Right kidney (tissue), 1 donor: ENCODE results near the gene TBC1D10A.
"Not testable (repeated sequence)": the region's sequence is repeated elsewhere in the genome, so short reads cannot be mapped to it uniquely, and the experiment has no call there.

Source experiments
- DNase-seq: peaks from one replicate; pipeline ENCODE4 v3.0.0-alpha.2; 2016

Gene TBC1D10A

DNA sequence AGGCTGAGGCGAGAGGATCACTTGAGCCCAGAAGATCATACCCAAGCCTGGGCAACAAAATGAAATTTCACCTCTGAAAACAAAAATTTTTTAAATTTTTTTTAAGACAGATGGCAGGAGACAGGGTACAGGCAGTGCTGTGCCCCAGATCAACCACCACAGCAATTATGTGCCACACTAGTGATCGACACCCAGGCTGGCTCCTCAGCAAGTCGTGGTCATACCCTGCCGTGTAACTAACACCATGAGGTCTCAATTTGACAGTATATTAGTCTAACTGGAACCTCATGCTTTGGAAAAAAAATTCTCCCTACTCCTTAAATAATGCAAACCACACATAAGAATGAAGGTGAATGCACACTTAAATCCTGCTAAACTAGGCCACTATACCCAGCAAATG lies 21.7 kb upstream of the TBC1D10A start:
- DNase-seq: no peak

DNA sequence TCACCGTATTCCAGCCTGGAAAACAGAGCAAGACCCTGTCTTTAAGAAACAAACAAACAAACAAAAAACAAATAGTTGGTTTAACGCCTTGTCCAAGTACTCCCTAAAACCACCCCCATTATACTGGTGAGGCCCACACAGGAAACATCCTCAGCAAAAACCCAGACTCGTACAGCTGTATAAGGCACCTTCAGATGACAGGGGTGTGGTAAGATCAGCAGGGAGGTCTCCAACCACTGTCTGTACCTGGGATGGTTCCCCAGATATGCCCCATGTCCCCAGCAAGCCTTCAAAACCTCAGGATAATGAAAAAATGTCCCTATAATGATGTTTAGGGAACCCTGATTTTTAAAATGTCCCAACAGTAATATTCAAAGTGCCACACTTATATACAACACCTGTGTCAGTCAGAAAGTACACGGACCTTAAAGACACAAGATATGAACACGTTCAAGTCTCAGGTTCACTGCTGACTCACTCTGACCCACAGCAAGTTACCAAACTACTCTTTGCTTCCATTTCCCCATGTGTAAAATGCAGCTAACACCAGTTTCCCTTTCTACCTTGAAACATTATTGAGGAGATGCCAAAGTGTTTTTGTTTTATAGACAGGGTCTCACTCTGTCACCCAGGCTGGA lies 20.6 kb upstream of the TBC1D10A start:
- no peak for DNase-seq

DNA sequence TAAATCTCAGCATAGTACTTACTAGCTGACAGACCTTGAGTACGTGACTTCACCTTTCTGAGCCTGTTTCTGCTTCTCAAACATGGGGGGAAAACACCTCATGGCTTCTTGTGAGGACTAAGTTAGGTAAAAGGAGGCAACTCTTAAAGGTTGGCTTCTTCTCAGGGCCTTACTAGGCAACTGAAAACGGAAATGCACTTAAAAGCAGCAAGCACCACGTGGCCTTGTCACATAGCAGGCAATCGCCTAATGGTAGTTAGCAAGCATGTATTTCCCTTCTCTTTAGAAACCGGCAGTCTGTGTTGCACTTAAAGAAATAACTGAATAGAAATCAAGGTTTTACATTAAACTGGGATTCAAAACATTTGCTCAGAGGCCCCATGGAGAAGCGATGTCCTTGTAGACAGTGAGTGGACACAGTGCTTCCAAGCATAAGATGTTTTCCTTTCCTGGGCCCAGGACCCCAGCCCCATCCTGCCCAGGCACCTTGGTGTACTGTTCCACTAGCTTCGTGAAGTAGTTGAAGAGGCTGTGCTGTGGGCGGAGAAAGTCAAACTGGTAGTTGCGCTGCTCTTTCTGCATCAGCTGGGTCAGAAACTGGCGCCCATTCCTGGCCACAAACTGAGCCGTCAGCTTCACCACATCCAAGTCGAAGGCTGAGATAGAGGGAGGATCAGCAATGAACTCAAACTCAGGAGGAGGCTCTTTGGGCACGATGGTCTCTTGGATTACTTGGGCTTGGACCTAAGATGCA lies 17.9 kb upstream of the TBC1D10A start:
- no peak for DNase-seq

DNA sequence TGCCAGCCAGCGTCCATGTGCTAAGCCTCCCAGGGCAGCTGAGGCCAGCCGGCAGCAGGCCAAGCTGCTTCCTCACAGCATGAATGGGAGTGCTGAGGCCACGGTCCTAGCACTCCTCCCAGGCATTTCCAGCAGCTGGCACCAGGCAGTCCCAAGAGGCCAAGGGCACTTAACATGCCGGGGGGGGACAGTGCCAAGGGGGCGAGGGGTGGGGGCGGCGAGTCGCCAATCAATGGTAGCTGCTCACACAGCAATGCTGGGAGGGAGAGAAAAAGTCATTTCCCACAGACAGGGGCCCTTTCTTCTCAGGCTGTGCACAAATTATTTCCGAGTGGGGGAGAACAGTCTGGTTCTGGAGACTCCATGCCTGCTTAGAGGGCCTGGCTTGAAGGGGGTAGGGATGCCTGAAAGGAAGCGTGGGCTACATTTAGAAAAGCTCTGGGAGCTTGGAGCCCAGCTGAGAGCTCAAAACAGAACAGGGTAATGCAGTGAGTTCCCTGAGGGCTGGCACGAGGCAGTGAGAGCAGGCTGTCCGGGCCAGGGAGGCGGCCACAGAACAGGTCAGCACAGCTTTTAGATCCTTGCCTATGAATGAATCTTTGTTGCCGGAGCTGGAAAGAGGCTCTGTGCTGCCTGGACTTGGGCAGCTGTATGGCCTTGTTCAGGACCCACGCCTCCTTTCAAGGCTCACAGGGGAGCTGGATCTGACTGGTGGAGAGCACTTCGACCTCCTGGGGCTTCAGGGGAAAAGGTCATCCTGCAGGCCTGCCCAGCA lies 14.4 kb upstream of the TBC1D10A start:
- DNase-seq: no peak

DNA sequence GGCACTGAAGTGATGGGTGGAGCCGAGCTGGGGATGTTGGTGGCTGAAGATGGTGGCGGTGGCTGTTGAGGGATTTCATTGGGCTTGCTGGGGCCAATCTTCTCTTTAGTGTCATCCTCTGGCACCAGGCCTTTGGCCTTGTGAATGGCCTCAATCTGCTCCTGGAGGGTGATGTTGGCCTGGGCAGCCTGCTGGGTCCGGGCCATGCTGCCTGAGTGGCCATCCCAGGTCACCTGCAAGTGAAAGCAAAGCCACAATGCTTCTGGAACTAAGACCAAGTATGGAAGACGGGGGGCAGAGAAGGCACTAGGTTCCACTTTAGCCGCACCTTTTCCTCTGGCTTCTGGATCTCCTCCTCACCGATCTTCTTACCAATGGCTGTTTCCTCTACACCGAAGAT lies 12.1 kb upstream of the TBC1D10A start:
- DNase-seq: no peak

DNA sequence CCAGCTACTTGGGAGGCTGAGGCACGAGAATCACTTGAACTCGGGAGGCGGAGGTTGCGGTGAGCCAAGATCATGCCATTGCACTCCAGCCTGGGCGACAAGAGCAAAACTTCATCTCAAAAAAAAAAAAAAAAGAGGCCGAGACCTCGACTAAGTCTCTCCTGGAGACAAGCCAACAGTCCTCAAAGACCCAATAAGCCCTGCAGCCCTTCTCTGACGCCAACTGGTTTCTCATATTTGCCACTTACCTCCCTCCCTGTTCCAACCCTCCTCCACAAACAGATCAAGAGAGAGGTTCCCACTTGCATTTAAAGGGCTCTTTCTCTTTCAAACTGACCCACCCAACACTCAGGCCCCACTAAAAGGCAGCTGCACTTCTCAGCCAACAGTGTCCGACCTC lies 11.6 kb upstream of the TBC1D10A start:
- not testable (repeated sequence) for DNase-seq

DNA sequence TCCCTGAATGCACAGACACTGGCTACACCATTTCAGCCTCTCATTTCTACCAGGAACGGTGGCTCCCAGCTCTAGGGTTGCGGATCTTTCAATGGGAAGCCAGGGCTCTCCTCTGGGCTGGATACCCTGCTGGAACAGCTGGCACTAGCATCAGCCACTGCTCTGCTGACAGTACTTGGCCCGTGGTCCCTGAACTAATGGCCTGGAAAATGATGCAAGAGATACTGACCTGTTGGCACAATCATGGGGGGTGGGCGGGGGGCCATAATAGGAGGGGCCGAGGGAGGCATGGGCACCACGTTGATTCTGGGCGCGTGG lies 10.7 kb upstream of the TBC1D10A start:
- no peak for DNase-seq

DNA sequence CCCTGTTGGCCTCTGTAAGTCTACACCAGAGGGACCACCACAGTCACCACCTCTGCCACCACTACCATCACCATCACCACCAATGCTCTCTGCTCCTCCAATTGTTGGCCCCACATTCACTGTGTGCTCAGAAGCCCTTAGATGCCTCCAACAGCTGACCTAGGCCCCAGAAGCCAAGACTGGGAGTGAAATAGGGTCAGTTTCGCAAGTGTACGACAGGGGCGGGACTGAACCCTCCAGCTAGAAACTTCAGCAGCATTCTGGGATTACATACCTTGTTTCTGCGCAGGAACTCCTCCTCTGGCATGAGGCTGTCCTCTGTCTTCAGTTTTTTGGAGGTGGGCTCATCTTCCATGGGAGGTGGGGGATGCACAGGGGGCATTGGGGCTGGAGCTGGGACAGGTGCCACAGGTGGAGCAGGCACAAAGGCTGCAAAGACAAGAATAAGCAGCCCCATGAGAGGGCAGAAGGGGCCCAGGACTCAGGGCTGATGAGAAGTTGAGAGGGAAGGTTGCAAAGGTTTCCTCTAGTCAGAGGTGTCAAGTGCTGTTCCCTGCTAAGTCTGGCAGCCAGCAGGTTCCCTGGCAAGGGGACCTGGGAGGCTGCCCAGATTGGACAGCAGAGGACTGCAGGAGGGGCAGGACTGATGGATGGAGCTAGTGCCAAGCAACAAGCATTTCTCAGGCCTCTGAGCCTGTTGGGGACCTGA lies 10.2 kb upstream of the TBC1D10A start:
- no peak for DNase-seq

DNA sequence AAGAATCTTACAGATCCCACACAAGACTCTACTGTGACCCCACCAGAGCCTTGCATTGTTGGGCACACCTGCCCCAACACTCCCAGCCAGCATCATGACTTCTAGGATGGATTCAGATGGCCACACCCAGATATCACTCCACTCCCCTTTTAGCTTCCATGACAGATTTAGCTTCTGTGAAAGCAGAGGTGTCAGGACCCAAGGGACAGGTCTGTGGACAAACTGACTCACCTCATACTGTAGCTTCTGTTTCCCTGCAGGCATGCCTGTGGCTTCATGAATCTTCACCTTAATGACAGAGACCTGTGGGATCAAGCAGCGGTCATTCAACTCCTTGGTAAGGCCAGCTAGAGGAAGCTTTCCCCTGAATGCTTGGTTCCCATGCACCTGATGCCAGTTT lies 8.5 kb upstream of the TBC1D10A start:
- DNase-seq: no peak

DNA sequence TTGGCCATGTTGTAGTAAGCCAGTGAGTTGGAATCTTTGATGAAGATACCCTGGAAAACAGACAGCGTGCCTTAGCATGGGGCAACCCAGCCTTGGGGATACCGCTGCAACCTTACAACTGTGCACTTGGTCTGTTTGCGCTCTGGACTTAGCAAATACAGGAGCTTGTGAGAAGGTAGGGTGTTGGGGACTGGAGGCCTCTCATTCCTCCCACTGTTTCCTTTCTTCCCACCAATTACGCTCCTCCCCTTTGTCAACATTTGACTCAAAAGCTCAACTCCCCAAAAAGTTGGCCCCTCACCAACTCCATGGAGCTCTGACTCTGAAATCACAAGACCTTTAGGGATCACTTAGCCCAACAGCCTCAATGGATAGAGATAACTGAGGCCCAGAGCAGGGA lies 7.9 kb upstream of the TBC1D10A start:
- DNase-seq: no peak

DNA sequence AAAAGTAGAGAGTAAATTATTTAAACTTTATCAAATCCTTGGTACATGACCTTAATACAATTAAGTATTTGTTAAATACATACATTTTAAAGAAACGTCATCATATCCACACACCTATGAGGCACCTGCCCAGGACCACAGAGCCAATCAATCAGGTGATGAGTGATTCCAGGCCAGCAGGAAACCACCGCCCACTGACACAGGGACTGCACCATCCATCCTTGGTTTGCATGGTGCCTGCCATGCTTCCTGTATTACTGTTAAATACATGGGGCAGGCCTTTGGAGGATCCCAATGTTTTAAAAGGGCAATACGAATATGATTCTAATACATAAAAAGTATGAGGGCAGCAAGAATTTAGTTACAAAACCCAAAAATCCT lies 7.0 kb upstream of the TBC1D10A start:
- DNase-seq: no peak

DNA sequence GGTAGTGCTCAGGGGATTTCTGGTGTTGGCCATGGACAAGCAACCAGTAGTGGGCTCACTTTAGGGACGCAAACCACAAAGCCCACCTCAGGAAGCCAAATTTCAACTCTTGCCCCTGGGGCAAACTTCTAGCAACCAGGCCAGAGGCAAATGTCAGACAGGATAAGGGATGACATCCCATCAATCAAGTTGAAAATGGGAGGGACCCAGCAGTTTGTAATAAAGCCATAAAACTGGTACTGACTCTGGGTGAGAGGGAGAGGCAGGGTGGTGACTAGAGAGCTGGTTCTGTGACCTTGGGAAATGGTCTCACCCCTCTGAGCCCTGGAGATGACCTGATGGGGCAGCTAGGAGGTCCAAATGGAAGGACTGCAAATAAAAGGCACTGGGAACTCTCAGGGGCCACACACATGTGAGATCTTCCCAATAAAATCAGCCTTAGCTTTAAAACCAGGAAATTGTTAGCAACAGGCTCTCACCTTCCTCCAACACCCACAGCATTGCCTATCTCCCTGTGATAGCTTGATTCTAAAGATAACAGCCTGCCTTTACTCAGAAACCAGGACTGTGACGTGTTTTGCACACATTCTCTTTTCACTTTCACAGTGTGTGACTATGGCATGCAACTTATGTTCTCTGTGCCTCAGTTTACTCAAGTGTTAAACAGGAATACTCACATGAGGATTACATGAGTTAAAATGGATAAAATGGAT lies 6.4 kb upstream of the TBC1D10A start:
- no peak for DNase-seq

DNA sequence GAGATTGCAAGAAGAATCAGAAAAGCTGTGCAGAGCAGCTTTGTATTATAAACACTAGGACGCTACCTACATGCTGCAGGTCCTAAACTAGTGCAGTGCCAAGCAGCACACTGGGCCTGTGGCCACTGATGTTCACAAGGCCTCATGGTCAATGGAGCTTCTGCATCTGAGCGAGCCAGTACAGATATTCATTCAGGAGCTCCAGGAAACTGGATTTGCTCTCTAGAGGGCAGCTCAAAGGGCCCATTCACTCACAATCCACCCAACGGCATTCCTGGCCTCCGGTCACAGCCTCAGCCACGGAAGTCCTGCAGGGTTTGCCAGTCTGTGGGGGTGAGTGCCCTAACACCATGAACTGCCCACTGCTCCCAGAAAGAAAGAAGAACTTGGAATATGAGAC lies 5.8 kb upstream of the TBC1D10A start:
- DNase-seq: no peak

DNA sequence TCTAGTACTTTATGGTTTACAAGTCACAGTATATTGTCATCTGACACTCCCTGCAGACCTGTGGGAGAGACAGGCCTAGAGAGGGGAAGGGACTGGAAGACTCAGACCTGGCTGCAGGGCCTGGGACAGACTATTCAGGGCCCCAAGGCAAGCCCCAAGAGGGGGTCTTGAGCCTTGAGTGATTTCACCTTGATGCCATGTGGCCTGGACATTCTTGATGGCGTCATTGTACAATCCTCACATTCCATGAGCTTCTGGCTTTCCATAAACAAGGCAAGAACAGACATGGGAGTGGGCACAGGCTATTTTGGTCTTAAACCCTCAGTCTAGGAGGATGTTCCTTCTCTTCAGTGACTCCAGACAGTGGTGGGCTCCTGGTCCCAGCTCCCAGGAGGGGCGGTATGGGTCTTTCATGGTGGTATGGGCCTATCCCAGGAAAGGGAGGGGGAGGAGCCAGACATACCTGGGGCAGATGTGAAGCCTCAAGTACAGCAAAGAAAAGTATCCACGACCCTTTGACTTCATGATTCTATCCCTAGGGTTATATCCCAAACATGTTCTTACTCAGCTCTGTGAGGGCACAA lies 1.8 kb upstream of the TBC1D10A start:
- no peak for DNase-seq

DNA sequence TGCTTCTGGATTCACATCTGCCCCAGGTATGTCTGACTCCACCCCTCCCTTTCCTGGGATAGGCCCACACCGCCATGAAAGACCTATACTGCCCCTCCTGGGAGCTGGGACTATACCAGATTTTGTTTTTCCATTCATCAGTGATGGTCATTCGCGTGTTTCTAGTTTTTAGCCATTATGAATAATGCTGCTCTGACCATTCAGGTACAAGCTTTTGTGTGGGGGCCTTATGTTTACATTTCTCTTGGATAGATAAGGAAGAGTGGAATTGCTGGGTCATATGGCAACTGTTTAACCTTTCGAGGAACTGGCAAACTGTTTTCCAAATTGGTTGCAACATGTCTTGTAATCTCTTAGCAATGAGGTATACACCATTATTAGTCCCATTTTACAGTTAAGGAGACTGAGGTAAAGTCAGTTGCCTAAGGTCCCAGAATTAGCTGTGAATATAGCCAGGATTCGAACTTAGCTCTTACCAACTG lies 1.2 kb upstream of the TBC1D10A start:
- no peak for DNase-seq

DNA sequence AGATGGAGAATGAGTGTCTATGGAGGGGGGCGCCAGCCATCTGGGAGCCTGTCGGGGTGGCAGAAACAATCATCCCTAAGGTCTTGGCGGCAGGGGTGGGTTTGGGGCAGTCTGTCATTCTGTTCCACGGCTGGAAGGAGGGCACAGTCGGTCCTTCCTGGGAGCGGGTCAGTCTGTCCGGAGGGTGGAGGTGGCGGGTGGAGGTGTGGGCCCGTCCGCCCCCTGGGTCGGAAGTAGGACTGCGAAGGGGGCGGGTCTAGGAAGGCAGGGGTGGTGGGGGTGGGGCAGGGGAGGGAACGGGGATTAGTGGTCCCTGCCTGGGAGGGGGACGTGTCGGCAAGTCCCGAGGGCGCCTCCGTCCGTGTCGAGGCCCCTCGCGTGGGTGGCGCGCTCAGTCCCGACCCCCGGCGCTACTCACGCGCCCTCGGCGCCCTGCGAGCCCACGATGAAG lies 461 bp downstream of the TBC1D10A start:
- DNase-seq: no peak

DNA sequence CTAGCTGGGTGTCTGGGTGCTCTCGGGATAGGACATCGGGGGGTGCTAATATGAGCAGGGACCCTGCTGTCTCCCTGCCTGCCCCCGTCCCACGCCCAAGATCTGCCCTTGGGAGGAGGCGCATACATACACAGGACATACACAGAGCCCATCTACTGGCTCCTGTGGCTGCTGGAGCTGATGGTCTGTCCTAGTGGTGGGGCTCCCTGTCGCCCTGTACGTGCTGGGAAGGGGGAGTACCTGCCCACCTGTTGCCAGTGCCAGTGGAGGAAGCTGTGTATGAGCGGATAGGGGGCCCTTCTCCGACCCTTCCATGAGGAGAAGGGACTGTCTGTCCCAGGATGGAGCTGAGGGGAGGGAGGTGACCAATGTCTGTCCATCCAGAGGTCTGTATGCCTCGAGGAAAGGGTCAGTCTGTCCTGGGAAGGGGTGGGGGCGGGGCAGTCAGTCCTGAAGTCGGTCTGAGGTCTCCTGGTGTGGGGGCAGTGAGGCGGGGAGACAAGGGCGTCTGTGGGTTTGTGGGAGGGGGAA lies 952 bp downstream of the TBC1D10A start:
- DNase-seq: no peak

DNA sequence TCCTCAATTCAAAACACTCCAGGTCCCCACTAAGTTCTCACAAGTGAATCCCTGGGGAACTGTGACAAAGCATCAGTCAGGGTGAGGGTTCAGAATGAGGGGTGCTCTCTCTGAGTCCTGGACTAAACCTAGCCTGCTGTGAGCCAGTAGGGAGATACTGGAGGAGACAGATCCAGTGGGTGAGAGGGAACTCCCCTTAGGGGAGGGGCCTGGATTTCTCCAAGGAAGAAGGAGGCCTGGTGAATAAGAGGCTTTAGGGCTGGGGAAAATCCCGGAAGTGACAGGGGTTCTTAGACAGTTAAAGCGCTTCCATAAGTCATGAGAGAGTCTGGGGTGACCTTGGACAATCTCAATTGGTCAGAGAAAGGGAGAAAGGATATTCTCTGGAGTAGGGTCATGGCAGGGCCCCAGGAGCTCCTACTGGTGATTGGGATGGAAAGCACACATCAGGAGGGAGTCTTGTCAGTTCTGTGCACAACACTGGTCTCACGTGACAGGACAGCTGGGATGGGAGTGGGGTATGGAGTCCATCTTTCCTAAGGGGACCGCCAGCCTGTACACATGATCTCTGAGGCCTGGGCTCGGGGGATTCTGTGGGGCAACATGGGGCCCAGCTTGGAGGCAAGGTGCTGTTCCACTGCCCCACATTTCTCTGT lies 1.5 kb downstream of the TBC1D10A start:
- no peak for DNase-seq

DNA sequence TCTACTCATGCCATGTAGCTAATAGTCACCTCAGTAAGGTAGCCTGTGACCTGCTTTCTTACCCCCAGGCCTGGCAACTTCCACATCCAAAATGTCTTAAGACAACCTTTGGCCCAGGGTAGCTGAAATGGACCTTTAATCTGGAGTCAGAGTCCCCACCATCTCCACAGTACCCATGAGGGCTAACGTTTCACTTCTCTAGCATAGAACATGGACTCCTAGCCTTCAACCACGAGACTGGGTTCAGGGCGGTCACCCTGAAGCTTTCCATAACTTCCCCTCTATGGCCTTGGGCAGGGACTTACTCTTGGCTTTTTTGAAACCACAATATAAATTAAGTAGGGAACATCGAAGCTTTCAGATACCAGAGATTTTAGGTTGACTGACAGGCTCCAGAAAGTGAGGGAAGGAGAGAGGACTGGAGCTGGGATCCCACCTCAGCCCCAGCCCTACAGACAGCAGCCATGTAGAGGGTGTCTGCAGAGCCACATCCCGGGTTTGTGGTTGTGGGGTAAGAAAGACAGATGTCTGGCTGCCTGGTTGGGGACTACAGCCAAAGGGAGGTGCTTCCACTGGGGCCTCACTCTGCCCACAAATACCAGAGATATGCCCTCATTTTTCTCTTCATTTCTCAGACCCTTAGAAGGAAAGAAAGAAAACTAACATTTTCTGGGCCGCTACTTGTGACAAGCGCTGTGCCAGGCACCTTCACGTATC lies 2.6 kb downstream of the TBC1D10A start:
- DNase-seq: no peak

DNA sequence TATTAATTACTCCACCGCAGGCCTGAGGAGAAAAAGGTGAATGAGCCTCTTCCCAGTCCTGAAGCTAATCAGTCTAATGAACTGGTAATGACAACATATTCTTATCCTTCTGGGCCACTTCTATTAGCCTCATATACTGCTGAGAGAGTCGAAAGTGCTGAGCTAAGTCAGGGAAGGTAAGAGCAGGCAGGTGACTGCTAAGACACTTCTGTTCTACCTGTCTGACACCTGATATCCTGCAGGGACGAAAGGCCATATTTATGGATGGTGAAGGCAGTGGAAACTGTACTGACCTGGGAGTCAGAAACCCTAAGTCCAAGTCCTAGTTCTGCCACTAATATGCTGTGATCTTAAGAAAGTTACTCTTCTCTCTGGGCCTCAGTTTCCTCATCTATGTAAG lies 3.5 kb downstream of the TBC1D10A start:
- no peak for DNase-seq
